Activated CD4-positive, alpha-beta T cell treated with anti-CD3 and anti-CD28 coated beads, Interleukin-2, Interleukin-6, amounts not matched to agents 100 ng/mL and 50 ng/mL, durations not matched to agents 16 hours and 8 hours (primary cell): Measurements from ENCODE around the gene KRTAP12-3.

ENCODE experiments used
- DNase-seq: peaks from one replicate; pipeline ENCODE4 v3.0.0-alpha.2; 2020

KRTAP12-3 gene

GRCh38 chr21:44706026-44706705, 48.4 kb downstream of the KRTAP12-3 start:
- no peak for DNase-seq

DNA sequence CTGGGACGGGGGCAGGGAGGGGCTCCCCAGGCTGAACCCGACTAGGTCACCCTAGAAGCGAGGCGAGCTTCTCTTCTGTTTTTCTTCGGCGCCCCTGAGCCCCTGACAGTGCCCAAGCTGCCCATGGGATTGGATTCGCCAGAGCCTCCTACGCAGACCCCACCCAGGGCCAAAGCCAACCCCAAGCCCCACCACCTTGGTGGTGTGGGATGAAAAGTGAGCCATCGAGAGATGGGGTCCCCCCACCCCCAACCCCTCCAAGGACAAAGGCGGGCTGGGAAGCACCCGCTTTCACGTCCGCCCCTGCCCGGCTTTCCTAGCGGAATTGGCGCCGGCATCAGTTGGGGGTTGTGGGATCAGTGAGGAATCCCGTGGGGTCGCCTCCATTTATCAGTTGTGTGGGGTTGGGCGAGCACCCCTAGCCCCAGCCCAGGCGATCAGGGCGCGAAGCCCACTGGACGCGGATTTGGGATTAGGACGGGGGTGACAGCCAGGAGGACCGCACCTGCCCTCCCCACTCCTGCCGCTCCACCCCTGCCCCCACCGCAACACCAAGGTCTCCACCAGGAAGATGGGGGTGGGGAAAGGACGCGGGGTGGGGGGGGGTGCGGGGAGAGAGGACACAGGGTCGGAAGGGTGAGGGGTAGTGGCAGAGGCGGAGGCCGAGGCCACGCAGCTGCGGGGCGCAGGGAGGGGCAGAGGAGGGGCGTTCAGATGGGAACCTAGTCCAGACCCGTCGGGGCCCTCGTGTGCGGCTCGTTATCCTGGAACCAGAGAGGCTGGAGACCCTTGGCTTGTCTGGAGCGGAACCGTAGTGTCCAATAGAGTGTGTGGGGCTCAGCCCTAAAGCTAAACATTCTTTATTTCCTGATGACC, 49.2 kb downstream of the KRTAP12-3 start:
- DNase-seq: no peak
